HG03558 (cell line): ENCODE measurements around the gene ZNF573.

Experiments used
- ATAC-seq: cut with Tn5 transposase; IDR thresholded peaks from one replicate; pipeline ENCODE4 v1.9.1; 2021; ENCODE audit warnings: moderate number of reproducible peaks; ENCODE audit not compliant: unreplicated experiment; ENCODE audit errors: extremely low read depth

The ZNF573 gene

DNA sequence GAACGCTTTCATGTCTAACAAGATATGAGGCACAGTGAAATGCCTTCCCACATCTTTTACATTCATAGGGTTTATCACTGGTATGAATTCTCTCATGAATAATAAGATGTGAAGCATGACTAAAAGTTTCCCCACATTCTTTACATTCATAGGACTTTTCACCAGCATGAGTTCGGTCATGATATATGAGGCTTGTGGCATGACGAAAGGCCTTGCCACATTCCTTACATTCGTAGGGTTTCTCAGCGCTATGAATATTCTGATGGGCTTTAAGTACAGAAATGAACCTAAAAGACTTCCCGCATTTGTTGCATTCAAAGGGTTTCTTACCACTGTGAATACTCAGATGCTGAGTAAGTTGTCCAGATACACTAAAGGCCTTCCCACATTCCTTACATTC is 81.2 kb downstream of the ZNF573 start:
- no peak for ATAC-seq

DNA sequence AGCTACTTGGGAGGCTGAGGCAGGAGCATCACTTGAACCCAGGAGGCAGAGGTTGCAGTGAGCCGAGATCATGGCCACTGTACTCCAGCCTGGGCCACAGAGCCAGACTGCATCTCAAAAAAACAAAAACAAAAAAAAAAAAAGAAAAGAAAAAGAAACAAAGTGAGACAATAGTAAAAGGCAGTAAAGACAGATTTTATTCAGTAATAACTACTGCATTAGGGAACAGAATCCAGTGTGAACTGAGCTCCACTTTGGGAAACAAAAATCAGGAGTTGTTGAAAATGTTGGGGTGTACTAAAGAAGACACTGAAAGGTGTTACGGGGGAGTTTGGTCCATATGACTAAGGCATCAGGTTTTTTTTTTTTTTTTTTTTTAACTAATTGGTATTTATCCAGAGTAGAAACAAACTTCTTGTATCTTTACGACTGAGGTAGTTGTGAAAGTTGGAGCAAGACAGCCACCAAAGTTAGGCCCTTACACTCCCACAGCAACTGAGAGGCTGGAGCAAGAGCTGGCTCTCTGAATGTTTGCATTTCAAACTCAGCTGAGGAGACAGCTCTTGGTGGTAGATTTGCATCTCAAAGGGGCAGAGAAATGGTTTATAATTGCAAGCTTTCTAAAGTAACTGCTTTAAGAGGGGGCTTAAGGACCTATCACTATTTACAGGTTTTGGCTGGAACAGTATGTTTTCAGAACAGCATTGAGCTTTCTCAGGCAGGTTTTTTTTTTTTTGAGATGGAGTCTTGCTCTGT is 84.1 kb downstream of the ZNF573 start:
- no peak for ATAC-seq

DNA sequence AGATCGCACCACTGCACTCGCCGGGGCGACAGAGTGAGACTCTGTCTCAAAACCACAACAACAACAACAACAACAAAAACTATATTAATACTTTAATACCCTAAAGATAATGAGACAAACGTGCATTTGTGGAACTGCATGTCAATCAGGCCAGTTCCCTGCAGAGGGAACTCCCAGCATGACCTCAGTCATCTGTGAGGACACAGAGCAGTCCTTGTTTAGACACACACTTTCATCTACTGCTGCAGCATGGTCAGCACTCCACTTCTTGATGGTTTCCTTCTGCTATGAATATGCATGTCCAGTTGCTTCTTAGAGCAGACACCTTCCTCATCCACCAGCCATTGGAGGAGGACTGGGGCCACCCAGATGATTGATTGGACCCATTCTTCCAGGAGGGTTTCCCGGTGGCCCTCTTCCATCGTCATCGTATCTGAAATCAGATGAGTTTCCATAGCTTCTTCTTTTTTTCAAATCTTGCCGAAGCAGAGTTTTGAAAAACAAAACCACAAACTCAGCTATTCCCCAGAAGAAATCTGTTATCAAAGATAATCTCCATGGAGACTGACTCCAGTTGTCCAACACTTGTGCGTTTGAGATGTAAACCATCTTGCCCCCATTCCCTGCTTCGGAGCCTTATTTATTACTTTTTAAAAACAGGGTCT is 86.3 kb downstream of the ZNF573 start:
- ATAC-seq: no peak

DNA sequence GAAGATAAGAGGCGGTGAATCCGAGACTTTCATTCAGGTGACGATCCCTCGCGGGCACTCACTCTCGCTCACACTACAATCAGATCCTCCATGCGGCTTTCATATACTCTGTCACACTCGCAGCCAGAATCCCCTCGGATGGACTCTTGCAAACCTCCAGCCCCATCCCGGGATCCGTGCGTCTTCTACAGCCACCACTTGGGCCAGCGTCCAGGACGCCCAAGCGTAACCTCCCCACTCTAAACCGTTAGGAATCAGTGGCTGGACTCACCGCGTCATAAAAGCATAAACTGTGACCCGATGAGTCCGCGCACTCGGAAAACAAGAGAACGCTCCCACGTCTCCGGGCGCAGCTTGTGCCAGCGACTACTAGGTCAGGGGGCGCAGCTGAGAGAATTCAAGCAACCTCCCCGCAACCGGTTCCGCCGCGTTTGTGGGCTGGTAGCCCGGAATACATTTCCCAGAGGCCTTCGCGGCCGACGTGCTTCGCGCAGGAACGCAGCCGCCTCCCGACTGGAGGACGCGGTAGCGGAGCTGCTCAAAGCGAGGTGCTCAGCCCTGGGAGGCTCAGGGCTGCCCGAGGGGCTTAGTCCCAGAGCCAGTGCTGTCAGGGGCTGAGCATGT is 87.4 kb downstream of the ZNF573 start:
- no peak for ATAC-seq
